Measurements from ENCODE around the gene IREB2. TPM values are rescaled to one million over a fixed set of nuclear protein-coding genes. Genes with fewer than 3 reads are reported as not detected.

IREB2 gene
- total and polyA plus RNA-seq, 10 donors = 8.6 to 92.6 (median 66.8) TPM

DNA sequence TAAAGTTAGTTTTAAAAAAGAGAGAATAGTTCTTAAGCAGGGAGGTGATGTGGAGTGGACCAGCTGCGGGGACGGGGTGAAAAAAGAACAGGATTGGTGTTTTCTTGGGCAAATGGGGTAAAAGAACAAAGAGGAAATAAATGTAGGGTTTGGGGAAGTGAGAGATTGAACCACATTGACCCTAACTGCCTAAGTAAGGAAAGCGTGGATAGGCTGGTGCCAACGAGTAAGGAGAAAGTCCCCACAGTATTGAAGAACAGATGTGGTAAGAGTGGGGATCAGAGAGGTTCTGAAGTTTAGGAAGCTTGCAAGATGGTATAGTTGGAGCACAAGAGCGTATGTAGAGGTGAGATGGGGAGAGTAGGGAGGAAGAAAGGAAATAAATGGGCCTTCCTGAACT, 17.0 kb downstream of the IREB2 start:
- DNase-seq = no peak
- peaks cover 27 to 98% (median 71%) of the 10 kb centered on the region in 6 donors for H3K4me1 ChIP-seq
- H3K4me3 ChIP-seq = peak overlapping the region in 1 of 8 donors; percentile 15
- TF ChIP-seq CTCF (IDR thresholded peaks at IDR 0.05 in 8 of 11, conservative IDR thresholded peaks at IDR 0.05 in 3 of 11) (no peak), POLR2A (IDR thresholded peaks at IDR 0.05) (peak in 1 of 3 donors; percentile 9), POLR2AphosphoS5 (IDR thresholded peaks at IDR 0.05) (peak in 1 of 3 donors; percentile 44)
- intact Hi-C loops (cut with DNase I; ENCODE audit: low total_unique reads) = no loop called here
- no peaks in the 10 kb centered on the region for H3K27me3 ChIP-seq (replicated peaks in 1 of 7)
- H3K36me3 ChIP-seq = peaks cover 0 to 23% (median 0%) of the 10 kb centered on the region in 6 donors
- H3K27ac ChIP-seq = peak overlapping the region in 6 of 8 donors; percentile 5 to 67 (median 43)
- H3K9me3 ChIP-seq = no peaks in the 10 kb centered on the region
- WGBS, 5 donors = 40 to 56% (median 48%) methylated on average over 5 of the region's 5 CpGs

DNA sequence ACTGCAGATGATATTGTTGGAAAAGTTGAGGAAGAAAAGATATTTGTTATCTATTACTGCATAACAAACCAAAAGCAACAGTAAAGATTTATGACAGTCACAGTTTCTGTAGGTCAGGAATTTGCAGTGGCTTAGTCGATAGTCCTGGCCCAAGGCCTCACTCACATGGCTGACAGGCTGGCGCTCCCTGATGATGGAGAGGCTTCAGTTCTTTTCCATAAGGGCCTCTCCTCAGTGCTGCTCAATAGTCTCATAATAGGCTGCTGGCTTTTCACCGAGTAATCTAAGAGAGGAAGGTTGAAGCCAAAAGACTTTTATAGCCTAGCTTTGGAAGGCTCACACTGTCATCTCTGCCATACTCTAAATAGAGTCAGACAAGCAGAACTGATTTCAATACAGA, 17.7 kb downstream of the IREB2 start:
- Histone ChIP-seq H3K27ac (peak overlapping the region in 4 of 8 donors; percentile 17 to 67 (median 48)), H3K4me1 (peaks cover 27 to 100% (median 74%) of the 10 kb centered on the region in 6 donors)
- WGBS, 5 donors = 62 to 70% (median 66%) methylated on average over 3 of the region's 3 CpGs

GRCh38 chr15:78456426-78456825, 18.4 kb downstream of the IREB2 start:
- H3K4me3 ChIP-seq = no peak overlapping the region
- WGBS, 5 donors = 88 to 94% (median 89%) methylated on average over 7 of the region's 7 CpGs
- H3K36me3 ChIP-seq = peaks cover 0 to 17% (median 0%) of the 10 kb centered on the region in 6 donors
- DNase-seq = no peak
- TF ChIP-seq POLR2AphosphoS5 (IDR thresholded peaks at IDR 0.05) (no peak), POLR2A (IDR thresholded peaks at IDR 0.05) (no peak), CTCF (IDR thresholded peaks at IDR 0.05 in 8 of 11, conservative IDR thresholded peaks at IDR 0.05 in 3 of 11) (no peak)
- intact Hi-C loops (cut with DNase I; ENCODE audit: low total_unique reads) = no loop called here
- H3K27me3 ChIP-seq (replicated peaks in 1 of 7) = no peaks in the 10 kb centered on the region
- peaks cover 34 to 100% (median 76%) of the 10 kb centered on the region in 6 donors for H3K4me1 ChIP-seq
- H3K9me3 ChIP-seq = no peaks in the 10 kb centered on the region
- peak overlapping the region in 3 of 8 donors; percentile 10 to 67 (median 50) for H3K27ac ChIP-seq

More for the DNA sequence above, 17.7 kb downstream of the IREB2 start:
- peaks cover 0 to 23% (median 0%) of the 10 kb centered on the region in 6 donors for H3K36me3 ChIP-seq
- no peak for TF ChIP-seq CTCF (IDR thresholded peaks at IDR 0.05 in 8 of 11, conservative IDR thresholded peaks at IDR 0.05 in 3 of 11)
- no peak for TF ChIP-seq POLR2A (IDR thresholded peaks at IDR 0.05)
- no peak for TF ChIP-seq POLR2AphosphoS5 (IDR thresholded peaks at IDR 0.05)
- intact Hi-C loops (cut with DNase I; ENCODE audit: low total_unique reads) = no loop called here
- no peak for DNase-seq
- H3K27me3 ChIP-seq (replicated peaks in 1 of 7) = no peaks in the 10 kb centered on the region
- H3K9me3 ChIP-seq = no peaks in the 10 kb centered on the region
- H3K4me3 ChIP-seq = no peak overlapping the region

DNA sequence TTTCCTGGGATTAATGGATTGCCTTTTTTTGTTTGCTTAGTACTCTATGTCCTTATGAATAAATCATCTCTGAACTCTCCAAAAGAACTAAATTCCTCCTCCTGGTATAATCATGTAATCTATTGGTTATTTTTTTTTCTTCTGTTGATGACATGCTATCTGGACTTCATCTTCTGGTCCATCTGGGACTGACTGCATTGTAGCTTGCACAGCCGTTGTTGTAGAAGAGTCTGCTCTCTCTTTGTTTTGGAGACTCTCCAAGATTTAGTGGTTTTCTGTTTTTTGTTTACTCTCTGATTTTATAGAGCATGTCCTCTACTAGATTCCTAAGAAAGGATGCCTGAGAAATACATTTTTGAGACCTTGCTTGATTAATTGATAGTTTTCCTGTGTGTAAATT, 19.1 kb downstream of the IREB2 start:
- H3K9me3 ChIP-seq = no peaks in the 10 kb centered on the region
- TF ChIP-seq POLR2A (IDR thresholded peaks at IDR 0.05) (no peak), CTCF (IDR thresholded peaks at IDR 0.05 in 8 of 11, conservative IDR thresholded peaks at IDR 0.05 in 3 of 11) (no peak), POLR2AphosphoS5 (IDR thresholded peaks at IDR 0.05) (no peak)
- DNase-seq = no peak
- H3K27me3 ChIP-seq (replicated peaks in 1 of 7) = no peaks in the 10 kb centered on the region
- peaks cover 38 to 100% (median 78%) of the 10 kb centered on the region in 6 donors for H3K4me1 ChIP-seq
- intact Hi-C loops (cut with DNase I; ENCODE audit: low total_unique reads) = no loop called here
- H3K36me3 ChIP-seq = peaks cover 0 to 13% (median 0%) of the 10 kb centered on the region in 6 donors
- 12 to 22% (median 16%) methylated on average over 1 of the region's 1 CpG for WGBS, 5 donors
- no peak overlapping the region for H3K27ac ChIP-seq
- no peak overlapping the region for H3K4me3 ChIP-seq

All from spleen (tissue), 11 donors.